HG02885 (cell line): ENCODE measurements around the gene INPP5A.
"Not testable (repeated sequence)": the region's sequence is repeated elsewhere in the genome, so short reads cannot be mapped to it uniquely, and the experiment has no call there.

Source experiments
- ATAC-seq: cut with Tn5 transposase; IDR thresholded peaks from one replicate; pipeline ENCODE4 v1.9.1; 2021; ENCODE audit warnings: mild to moderate bottlenecking; ENCODE audit not compliant: unreplicated experiment, poor library complexity

Gene INPP5A

GRCh38 chr10:132785723-132786475, 248.3 kb downstream of the INPP5A start, which contains the start of gene NKX6-2:
Gene NKX6-2 (minus strand): TSS chr10:132786147. CDS start chr10:132785948, 199 bp downstream.
- ATAC-seq: no peak

DNA sequence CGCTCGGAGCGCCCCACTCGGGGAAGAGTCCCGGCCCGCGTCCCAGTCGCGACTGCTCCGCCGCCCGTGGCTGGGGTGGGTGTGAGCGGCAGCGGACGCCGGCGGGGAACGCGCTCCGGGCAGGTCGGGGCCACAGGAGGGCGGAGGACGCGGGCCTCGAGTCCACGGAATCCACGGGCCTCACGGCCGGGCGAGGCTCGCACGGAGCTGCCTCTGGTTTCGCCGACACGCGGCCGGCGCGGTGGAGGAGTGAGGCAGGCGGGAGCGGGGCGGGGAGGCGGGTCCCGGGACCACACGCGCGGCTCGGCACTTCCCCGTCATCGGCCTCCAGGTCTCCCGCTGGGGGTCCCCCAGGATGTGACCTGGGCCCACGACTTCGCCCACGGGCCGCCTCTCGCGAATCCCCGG, 248.9 kb downstream of the INPP5A start:
- ATAC-seq: no peak

- no peak for ATAC-seq
Observed at GRCh38 chr10:132786884-132787494, 249.4 kb downstream of the INPP5A start.

- ATAC-seq: no peak
Observed at GRCh38 chr10:132787495-132788179, 250.1 kb downstream of the INPP5A start.

GRCh38 chr10:132788180-132788830, 250.7 kb downstream of the INPP5A start:
- no peak for ATAC-seq

DNA sequence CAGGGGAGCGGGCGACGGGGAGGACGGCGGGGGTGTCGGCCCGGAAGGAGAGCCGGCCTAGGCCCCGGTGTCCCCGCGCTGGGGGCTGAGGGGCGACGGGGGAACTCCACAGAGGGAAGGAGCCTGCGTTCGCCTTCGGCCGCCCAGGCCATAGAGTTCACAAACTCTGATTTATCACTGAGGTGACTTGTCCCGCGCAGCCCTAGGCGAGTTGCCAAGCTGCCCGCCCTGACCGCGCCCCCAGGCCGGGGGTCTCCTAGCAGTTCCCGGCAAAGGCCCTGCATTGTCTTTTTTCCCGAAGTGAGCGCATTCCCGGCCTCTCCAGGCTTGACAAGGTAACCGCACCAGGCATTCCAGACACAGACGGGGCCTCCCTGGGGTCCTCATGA, 251.2 kb downstream of the INPP5A start:
- ATAC-seq: no peak

DNA sequence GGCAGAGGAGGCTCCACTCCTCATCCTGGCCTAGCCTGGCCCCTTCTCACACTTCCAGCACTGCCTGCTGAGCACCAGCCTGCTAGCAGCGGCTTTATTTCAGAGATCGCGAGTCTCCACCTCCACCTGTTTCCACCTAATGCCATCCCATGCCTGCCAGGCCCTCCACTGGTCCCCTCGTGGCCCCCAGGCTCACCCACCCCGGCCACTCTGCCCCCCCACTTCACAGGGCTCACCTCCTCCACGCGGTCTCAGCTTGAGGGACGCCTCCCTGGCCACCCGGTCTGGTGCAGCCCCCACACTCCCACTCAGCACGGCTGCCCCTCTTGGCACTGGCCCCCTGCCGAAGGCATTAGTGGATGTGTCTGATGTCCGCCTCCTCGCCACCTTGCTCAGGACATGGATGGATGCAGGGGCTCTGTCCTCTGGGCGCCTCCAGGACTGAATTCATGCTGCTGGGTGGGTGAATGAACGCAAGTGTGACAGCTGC, 252.1 kb downstream of the INPP5A start:
- no peak for ATAC-seq

DNA sequence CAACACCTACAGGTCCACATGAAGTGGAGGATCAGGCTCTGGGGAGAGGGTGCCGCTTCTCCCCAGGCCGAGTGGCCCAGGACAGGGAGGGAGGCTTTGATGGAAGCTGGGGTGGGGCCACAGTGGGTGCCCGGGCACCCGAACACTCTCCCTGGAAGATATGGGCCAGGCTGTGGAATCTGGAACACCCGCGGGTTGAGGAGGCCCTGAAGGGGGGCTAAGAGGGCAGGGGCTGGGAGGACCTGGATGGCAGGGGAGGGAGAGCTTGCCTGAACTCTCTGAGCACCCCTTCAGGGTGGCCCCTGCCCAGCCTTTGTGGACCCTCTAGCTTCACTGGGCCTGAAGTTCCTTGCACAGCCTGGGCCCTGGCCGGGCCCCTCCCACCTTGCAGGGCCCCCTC, 252.9 kb downstream of the INPP5A start:
- no peak for ATAC-seq

- ATAC-seq: no peak
Observed at GRCh38 chr10:132790934-132791829, 253.6 kb downstream of the INPP5A start.

- ATAC-seq: not testable (repeated sequence)
Observed at GRCh38 chr10:132792099-132792498, 254.5 kb downstream of the INPP5A start.

GRCh38 chr10:132792796-132793195, 255.2 kb downstream of the INPP5A start:
- ATAC-seq: no peak

- no peak for ATAC-seq
Observed at GRCh38 chr10:132793213-132793612, 255.6 kb downstream of the INPP5A start.

- ATAC-seq: no peak
Observed at GRCh38 chr10:132793871-132794849, 256.6 kb downstream of the INPP5A start.

DNA sequence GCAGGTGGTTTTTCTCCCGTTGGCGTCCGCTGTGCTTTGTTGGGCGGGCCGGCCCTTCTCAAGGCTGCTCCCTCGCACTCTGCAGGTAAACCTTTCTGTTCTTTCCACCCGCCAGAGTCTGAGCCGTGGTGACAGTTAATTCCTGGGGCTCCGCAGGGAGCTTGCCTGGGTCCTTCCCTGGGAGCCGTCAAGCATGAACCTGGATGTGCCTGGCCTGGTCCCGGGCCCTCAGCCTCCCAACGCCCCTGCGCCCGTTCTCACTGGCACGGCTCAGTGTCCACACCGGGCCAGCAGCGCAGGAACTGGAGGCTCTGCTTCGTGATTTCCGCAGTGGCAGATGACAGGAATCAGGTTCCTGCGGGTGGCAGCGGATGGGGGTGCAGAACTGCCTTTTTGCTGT, 259.3 kb downstream of the INPP5A start:
- no peak for ATAC-seq

DNA sequence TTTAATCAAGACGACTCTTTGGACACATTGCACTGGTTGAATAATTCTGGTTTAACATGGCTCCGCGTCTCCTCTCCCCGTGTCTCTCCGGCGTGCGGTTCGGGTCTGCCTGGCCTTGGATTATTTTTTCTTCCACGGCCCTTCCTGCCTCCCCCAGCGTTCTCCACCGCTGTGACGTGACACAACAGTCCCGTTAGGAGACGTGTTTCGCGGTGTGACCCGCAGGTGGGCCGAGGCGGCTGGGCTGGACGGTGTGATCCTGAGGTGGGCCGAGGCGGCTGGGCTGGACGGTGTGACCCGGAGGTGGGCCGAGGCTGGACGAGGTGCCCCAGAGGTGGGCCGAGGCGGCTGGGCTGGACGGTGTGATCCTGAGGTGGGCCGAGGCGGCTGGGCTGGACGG, 260.4 kb downstream of the INPP5A start:
- ATAC-seq: not testable (repeated sequence)

DNA sequence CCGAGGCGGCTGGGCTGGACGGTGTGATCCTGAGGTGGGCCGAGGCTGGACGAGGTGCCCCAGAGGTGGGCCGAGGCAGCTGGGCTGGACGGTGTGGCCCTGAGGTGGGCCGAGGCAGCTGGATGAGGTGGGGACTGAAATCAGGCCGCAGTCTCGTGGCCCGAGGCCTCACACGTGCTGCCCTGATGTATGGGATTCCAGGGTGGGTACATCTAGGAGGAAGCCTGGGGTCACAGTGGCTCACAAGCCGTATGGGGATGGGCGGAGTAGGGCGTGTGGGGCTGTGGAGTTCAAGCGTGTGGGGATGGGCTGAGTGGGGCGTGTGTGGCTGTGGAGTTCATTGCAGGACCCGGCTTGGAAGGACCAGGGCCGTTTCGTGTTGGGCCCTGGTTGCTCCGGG, 260.8 kb downstream of the INPP5A start:
- ATAC-seq: no peak

DNA sequence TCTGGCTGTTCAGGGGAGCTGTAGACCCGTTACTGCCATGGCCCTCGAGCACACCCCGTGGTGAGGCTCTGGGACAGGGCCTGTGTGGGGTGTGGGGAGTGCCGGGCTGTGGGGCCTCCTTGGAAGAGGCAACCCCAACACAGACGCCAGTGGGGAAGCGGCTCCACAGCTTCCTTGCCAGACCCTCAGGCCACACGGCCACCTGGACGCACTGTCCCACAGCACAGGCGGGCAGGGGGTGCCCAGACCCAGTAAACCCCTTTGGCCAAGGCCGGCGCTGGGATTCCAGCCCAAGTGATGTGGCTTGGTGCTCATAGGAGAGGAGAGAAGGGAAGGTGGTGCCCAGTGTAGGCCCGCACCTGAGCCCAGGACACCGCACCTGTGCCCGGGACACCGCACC, 261.3 kb downstream of the INPP5A start:
- ATAC-seq: no peak

GRCh38 chr10:132799865-132800264, 262.3 kb downstream of the INPP5A start:
- ATAC-seq: no peak

DNA sequence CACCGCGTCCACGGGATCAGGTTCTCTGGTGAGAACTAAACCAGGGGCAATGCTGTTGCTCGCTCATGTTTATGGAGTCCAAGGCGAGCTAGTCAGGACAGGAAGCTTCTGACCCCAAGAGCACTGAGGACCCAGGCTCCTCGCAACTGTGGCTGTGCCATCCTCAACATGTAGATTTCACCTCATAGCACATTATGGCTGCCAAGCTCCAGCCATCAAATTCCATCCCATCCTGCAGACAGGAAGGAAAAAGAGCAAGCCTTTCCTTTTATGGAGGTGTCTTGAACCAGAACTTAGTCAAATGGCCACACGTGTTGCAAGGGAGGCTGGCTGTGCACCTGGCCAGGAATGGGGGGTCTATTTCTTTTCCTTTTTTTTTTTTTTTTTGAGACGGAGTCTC, 264.5 kb downstream of the INPP5A start:
- no peak for ATAC-seq
